ENCODE measurements around the gene PCK1.
"Not testable (repeated sequence)": the region's sequence is repeated elsewhere in the genome, so short reads cannot be mapped to it uniquely, and the experiment has no call there.

The PCK1 gene

GRCh38 chr20:57560554-57561355, at the start of gene PCK1:
Gene PCK1, plus strand, starts transcription at chr20:57561110. Its CDS starts 302 bp downstream, at chr20:57561412.
- no peaks in the 10 kb centered on the region for H3K9me3 Mint-ChIP-seq
- peaks cover 13% of the 10 kb centered on the region for H3K36me3 Mint-ChIP-seq (ENCODE audit: low read depth)
- peaks cover 55% of the 10 kb centered on the region for H3K27me3 Mint-ChIP-seq (ENCODE audit: low read depth)
- H3K27ac Mint-ChIP-seq, result peak within 1 kb of the TSS in 2 of 3 experiments; percentile 68 to 89
- peak within 1 kb of the TSS in 2 of 3 experiments; percentile 49 to 74 for H3K4me3 Mint-ChIP-seq
- TF ChIP-seq, protein P1, sequence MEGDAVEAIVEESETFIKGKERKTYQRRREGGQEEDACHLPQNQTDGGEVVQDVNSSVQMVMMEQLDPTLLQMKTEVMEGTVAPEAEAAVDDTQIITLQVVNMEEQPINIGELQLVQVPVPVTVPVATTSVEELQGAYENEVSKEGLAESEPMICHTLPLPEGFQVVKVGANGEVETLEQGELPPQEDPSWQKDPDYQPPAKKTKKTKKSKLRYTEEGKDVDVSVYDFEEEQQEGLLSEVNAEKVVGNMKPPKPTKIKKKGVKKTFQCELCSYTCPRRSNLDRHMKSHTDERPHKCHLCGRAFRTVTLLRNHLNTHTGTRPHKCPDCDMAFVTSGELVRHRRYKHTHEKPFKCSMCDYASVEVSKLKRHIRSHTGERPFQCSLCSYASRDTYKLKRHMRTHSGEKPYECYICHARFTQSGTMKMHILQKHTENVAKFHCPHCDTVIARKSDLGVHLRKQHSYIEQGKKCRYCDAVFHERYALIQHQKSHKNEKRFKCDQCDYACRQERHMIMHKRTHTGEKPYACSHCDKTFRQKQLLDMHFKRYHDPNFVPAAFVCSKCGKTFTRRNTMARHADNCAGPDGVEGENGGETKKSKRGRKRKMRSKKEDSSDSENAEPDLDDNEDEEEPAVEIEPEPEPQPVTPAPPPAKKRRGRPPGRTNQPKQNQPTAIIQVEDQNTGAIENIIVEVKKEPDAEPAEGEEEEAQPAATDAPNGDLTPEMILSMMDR (IDR thresholded peaks at IDR 0.05; ENCODE audit: unreplicated experiment in 3 of 3), result no peak
- peaks cover 12% of the 10 kb centered on the region for H3K4me1 Mint-ChIP-seq

- not testable (repeated sequence) for H3K4me1 Mint-ChIP-seq; H3K9me3 Mint-ChIP-seq; H3K36me3 Mint-ChIP-seq (ENCODE audit: low read depth); H3K27me3 Mint-ChIP-seq (ENCODE audit: low read depth); H3K4me3 Mint-ChIP-seq; H3K27ac Mint-ChIP-seq
Observed at GRCh38 chr20:57511709-57512108, 49.2 kb upstream of the PCK1 start.

DNA sequence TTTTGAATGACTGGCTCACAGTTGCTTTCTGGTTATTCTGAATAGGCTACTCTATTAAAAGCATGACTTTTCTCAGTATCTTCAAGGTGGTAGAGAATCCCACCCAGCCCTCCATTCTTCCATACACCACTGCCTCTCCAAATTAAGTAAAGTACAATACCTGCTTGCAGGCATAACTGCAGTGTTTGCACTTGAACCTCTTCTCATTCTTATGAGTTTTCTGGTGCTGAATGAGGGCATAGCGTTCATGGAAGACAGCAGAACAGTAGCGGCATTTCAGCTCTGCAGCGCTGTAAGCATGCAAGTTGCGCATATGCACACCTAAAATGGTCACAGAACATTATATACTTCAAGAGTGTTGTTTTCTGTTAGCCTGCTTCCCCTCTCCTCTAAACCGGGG, 48.5 kb upstream of the PCK1 start:
- Mint-ChIP-seq H3K4me3 (no peak overlapping the region), H3K27me3 (ENCODE audit: low read depth) (peaks cover 14% of the 10 kb centered on the region), H3K36me3 (ENCODE audit: low read depth) (no peaks in the 10 kb centered on the region), H3K27ac (no peak overlapping the region), H3K4me1 (peaks cover 9% of the 10 kb centered on the region), H3K9me3 (no peaks in the 10 kb centered on the region)
- TF ChIP-seq, protein P1 (IDR thresholded peaks at IDR 0.05; ENCODE audit: unreplicated experiment in 3 of 3), result no peak

GRCh38 chr20:57513199-57513598, 47.7 kb upstream of the PCK1 start:
- H3K27ac Mint-ChIP-seq, result no peak overlapping the region
- no peaks in the 10 kb centered on the region for H3K36me3 Mint-ChIP-seq (ENCODE audit: low read depth)
- H3K4me3 Mint-ChIP-seq, result no peak overlapping the region
- no peaks in the 10 kb centered on the region for H3K9me3 Mint-ChIP-seq
- peaks cover 14% of the 10 kb centered on the region for H3K27me3 Mint-ChIP-seq (ENCODE audit: low read depth)
- peaks cover 9% of the 10 kb centered on the region for H3K4me1 Mint-ChIP-seq
- TF ChIP-seq, protein P1 (IDR thresholded peaks at IDR 0.05; ENCODE audit: unreplicated experiment in 3 of 3), result no peak

GRCh38 chr20:57514273-57514751, 46.6 kb upstream of the PCK1 start:
- Mint-ChIP-seq H3K36me3 (ENCODE audit: low read depth) (no peaks in the 10 kb centered on the region), H3K9me3 (no peaks in the 10 kb centered on the region), H3K27me3 (ENCODE audit: low read depth) (peaks cover 13% of the 10 kb centered on the region), H3K4me3 (no peak overlapping the region), H3K27ac (peak overlapping the region in 1 of 3 experiments; percentile 26), H3K4me1 (peaks cover 9% of the 10 kb centered on the region)
- TF ChIP-seq, protein P1 (IDR thresholded peaks at IDR 0.05; ENCODE audit: unreplicated experiment in 3 of 3), result peak; percentile 81 to 89 (median 86)

DNA sequence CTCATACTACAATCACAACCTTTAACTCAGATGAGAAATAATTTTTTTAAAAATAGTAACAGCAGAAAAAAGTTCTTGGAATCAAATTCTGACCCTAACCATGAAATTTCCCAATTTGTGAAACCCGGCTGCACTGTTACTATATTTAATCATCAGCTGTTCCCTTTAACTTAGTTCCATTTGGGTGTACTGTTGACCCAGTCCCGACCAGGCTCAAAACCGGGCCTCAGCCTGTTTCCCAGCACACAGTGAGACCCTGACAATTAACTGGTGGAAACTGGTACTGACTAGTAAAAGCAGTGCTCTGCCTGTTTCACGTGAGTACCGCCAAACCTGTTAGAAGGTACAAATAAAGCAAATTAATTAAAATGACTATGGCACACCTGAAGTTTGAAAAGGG, 43.0 kb upstream of the PCK1 start:
- Mint-ChIP-seq H3K36me3 (ENCODE audit: low read depth) (no peaks in the 10 kb centered on the region), H3K27ac (no peak overlapping the region), H3K4me3 (no peak overlapping the region), H3K27me3 (ENCODE audit: low read depth) (peaks cover 21% of the 10 kb centered on the region), H3K9me3 (no peaks in the 10 kb centered on the region), H3K4me1 (peaks cover 5% of the 10 kb centered on the region)
- TF ChIP-seq, protein P1 (IDR thresholded peaks at IDR 0.05; ENCODE audit: unreplicated experiment in 3 of 3), result no peak

All from nephron (organoid).